A549 treated with GW870086 at 1 μM for 4 hours (cell line): ENCODE data around the gene GSTT2B. TPM values are rescaled to one million over a fixed set of nuclear protein-coding genes. Genes with fewer than 3 reads are reported as not detected.

Source experiments
- total RNA-seq: library from RNA; stranded (reverse); fragments of 200-300 nt; extraction: Qiagen RNA extraction; gene quantifications from 5 replicates; pipeline ENCODE4 v1.2.3, GENCODE V29; 2022; ENCODE audit warnings: low read depth

Gene GSTT2B
- 0.26 to 0.54 TPM (median 0.37 TPM) in 4 of 5 replicates, not detected in the other for total RNA-seq

GRCh38 chr22:23961084-23961771 is at the start of gene GSTT2B:
TSS of gene GSTT2B (minus strand) at chr22:23961195. CDS start at chr22:23961131, 64 bp downstream.

GRCh38 chr22:24005201-24005600 is 44.2 kb upstream of the GSTT2B start, which contains the start of gene GSTT4:
TSS of gene GSTT4 (minus strand) at chr22:24005453. CDS start at chr22:24005356, 97 bp downstream.

GRCh38 chr22:23979557-23980240 is 18.7 kb upstream of the GSTT2B start, which contains the start of gene GSTT2:
TSS of gene GSTT2 (plus strand) at chr22:23980134.

GRCh38 chr22:23974345-23974744 is 13.3 kb upstream of the GSTT2B start, which contains the start of gene DDT:
TSS of gene DDT (minus strand) at chr22:23974441. CDS start at chr22:23974414, 27 bp downstream.

GRCh38 chr22:23966568-23966967 is 5.6 kb upstream of the GSTT2B start, which contains the start of gene DDTL:
TSS of gene DDTL (plus strand) at chr22:23966888. CDS start at chr22:23966915, 27 bp downstream.

Other genes starting within 250 kb of the GSTT2B start
- 0.71 to 1.2 TPM (median 0.95 TPM) in 5 replicates for gene ZNF70, start 210.1 kb downstream of the GSTT2B start, total RNA-seq
- gene VPREB3, start 206.8 kb downstream of the GSTT2B start, total RNA-seq, result 0.58 to 1.2 TPM (median 0.68 TPM) in 4 of 5 replicates, not detected in the other
- not detected in 5 replicates for gene C22orf15, start 198.2 kb downstream of the GSTT2B start, total RNA-seq
- 88.7 to 210 TPM (median 182 TPM) in 5 replicates for gene CHCHD10, start 193.2 kb downstream of the GSTT2B start, total RNA-seq
- gene MMP11, start 188.3 kb downstream of the GSTT2B start, total RNA-seq, result 0.21 to 0.50 TPM (median 0.36 TPM) in 5 replicates
- gene SMARCB1, start 174.2 kb downstream of the GSTT2B start, total RNA-seq, result 44.9 to 52.5 TPM (median 49.9 TPM) in 5 replicates
- gene DERL3, start 122.2 kb downstream of the GSTT2B start, total RNA-seq, result 0.23 to 0.60 TPM (median 0.38 TPM) in 5 replicates
- gene SLC2A11, start 103.3 kb downstream of the GSTT2B start, total RNA-seq, result 8.0 to 10.4 TPM (median 8.7 TPM) in 5 replicates
- gene MIF, start 66.8 kb downstream of the GSTT2B start, total RNA-seq, result 566 to 943 TPM (median 912 TPM) in 5 replicates
- gene DDTL, start 5.7 kb upstream of the GSTT2B start, total RNA-seq, result 1.1 to 2.2 TPM (median 1.7 TPM) in 5 replicates
- 129 to 161 TPM (median 156 TPM) in 5 replicates for gene DDT, start 13.2 kb upstream of the GSTT2B start, total RNA-seq
- 0.29 TPM in 1 of 5 replicates, not detected in the others for gene GSTT2, start 18.9 kb upstream of the GSTT2B start, total RNA-seq
- not detected in 5 replicates for gene GSTT4, start 44.3 kb upstream of the GSTT2B start, total RNA-seq
- gene CABIN1, start 50.1 kb upstream of the GSTT2B start, total RNA-seq, result 25.5 to 32.6 TPM (median 31.7 TPM) in 5 replicates
- gene SUSD2, start 220.3 kb upstream of the GSTT2B start, total RNA-seq, result 57.0 to 72.3 TPM (median 67.0 TPM) in 5 replicates